Testis (tissue), 2 donors: ENCODE results near the gene FBLN1.

Experiments
- POLR2A ChIP-seq: fragments of 450-650 bp; IDR thresholded peaks from one replicate; pipeline ENCODE4 v1.6.1; 2017; ENCODE audit warnings: antibody characterized with exemption, mild to moderate bottlenecking, moderate library complexity
- TF ChIP-seq, protein P1 (sequence below), 3 experiments: fragments of 450-650 bp in 2 of 3; fragments of 200-600 bp in 1 of 3; sonication (generic) in 1 of 3; IDR thresholded peaks; one replicate each; pipeline ENCODE4 v1.5.1; 2016 to 2019; ENCODE audit warnings: antibody characterized with exemption in 3 of 3, mild to moderate bottlenecking in 2 of 3, moderate library complexity in 1 of 3

DNA sequence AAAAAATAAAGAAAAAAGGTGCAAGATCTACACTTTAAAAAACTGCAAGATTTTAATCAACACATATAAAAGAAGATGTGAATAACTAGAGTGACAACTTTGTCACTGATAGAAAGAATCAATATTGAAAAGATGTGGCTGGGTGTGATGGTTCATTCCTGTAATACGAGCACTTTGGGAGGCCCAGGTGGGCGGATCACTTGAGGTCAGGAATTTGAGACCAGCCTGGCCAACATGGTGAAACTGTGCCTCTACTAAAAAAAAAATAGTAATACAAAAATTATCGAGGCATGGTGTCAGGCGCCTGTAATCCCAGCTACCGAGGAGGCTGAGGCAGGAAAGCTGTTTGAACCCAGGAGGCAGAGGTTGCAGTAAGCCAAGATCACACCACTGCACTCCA, 21.0 kb upstream of the FBLN1 start:
- TF ChIP-seq POLR2A = no peak
- TF ChIP-seq, protein P1, sequence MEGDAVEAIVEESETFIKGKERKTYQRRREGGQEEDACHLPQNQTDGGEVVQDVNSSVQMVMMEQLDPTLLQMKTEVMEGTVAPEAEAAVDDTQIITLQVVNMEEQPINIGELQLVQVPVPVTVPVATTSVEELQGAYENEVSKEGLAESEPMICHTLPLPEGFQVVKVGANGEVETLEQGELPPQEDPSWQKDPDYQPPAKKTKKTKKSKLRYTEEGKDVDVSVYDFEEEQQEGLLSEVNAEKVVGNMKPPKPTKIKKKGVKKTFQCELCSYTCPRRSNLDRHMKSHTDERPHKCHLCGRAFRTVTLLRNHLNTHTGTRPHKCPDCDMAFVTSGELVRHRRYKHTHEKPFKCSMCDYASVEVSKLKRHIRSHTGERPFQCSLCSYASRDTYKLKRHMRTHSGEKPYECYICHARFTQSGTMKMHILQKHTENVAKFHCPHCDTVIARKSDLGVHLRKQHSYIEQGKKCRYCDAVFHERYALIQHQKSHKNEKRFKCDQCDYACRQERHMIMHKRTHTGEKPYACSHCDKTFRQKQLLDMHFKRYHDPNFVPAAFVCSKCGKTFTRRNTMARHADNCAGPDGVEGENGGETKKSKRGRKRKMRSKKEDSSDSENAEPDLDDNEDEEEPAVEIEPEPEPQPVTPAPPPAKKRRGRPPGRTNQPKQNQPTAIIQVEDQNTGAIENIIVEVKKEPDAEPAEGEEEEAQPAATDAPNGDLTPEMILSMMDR (IDR thresholded peaks at IDR 0.05) = no peak
